ENCODE measurements around the gene LCN10.
"Not testable (repeated sequence)": the region's sequence is repeated elsewhere in the genome, so short reads cannot be mapped to it uniquely, and the experiment has no call there.

LCN10 gene

GRCh38 chr9:136719195-136719880 is 23.4 kb downstream of the LCN10 start:
- no peak for DNase-seq (ENCODE audit: low spot score)

- DNase-seq (ENCODE audit: low spot score) = no peak
Measured at GRCh38 chr9:136718345-136719194, 24.2 kb downstream of the LCN10 start.

GRCh38 chr9:136717399-136717798 is 25.3 kb downstream of the LCN10 start:
- no peak for DNase-seq (ENCODE audit: low spot score)

GRCh38 chr9:136714893-136715274 is 27.9 kb downstream of the LCN10 start:
- no peak for DNase-seq (ENCODE audit: low spot score)

GRCh38 chr9:136714096-136714892 is 28.4 kb downstream of the LCN10 start:
- DNase-seq (ENCODE audit: low spot score) = no peak

GRCh38 chr9:136713550-136713949 is 29.2 kb downstream of the LCN10 start:
- DNase-seq (ENCODE audit: low spot score) = no peak

- DNase-seq (ENCODE audit: low spot score) = no peak
Measured at GRCh38 chr9:136712690-136713544, 29.8 kb downstream of the LCN10 start.

GRCh38 chr9:136711751-136712689 is 30.7 kb downstream of the LCN10 start, which contains the start of gene DIPK1B:
Gene DIPK1B, plus strand, starts transcription at chr9:136712572. Its CDS starts 94 bp downstream, at chr9:136712666.
- no peak for DNase-seq (ENCODE audit: low spot score)

- not testable (repeated sequence) for DNase-seq (ENCODE audit: low spot score)
Measured at GRCh38 chr9:136711219-136711648, 31.5 kb downstream of the LCN10 start.

- no peak for DNase-seq (ENCODE audit: low spot score)
Measured at GRCh38 chr9:136710543-136710942, 32.2 kb downstream of the LCN10 start.

GRCh38 chr9:136709454-136710109 is 33.2 kb downstream of the LCN10 start:
- no peak for DNase-seq (ENCODE audit: low spot score)

- DNase-seq (ENCODE audit: low spot score) = no peak
Measured at GRCh38 chr9:136707849-136708517, 34.8 kb downstream of the LCN10 start.

- no peak for DNase-seq (ENCODE audit: low spot score)
Measured at GRCh38 chr9:136707011-136707410, 35.7 kb downstream of the LCN10 start.

- no peak for DNase-seq (ENCODE audit: low spot score)
Measured at GRCh38 chr9:136705564-136705963, 37.2 kb downstream of the LCN10 start.

GRCh38 chr9:136704741-136705140 is 38.0 kb downstream of the LCN10 start:
- DNase-seq (ENCODE audit: low spot score) = not testable (repeated sequence)

- no peak for DNase-seq (ENCODE audit: low spot score)
Measured at GRCh38 chr9:136703276-136703860, 39.4 kb downstream of the LCN10 start.

GRCh38 chr9:136701668-136702053 is 41.1 kb downstream of the LCN10 start:
- no peak for DNase-seq (ENCODE audit: low spot score)

- DNase-seq (ENCODE audit: low spot score) = no peak
Measured at GRCh38 chr9:136700959-136701667, 41.6 kb downstream of the LCN10 start.
